H54 (cell line): ENCODE results near the gene AAMP.

Experiments
- DNase-seq: peaks from one replicate; pipeline ENCODE4 v3.0.0; 2011; ENCODE audit warnings: low spot score, mixed read lengths; ENCODE audit not compliant: insufficient read length
- FAIRE-seq: peaks from 3 replicates; lab custom pipeline; 2011; peaks lifted over from hg19 to GRCh38; lab: Jason Lieb, UNC
- POLR2A ChIP-seq: IDR thresholded peaks from 2 replicates; pipeline ENCODE4 v1.6.1; 2011; ENCODE audit warnings: low read depth, mild to moderate bottlenecking, low read length

The AAMP gene

DNA sequence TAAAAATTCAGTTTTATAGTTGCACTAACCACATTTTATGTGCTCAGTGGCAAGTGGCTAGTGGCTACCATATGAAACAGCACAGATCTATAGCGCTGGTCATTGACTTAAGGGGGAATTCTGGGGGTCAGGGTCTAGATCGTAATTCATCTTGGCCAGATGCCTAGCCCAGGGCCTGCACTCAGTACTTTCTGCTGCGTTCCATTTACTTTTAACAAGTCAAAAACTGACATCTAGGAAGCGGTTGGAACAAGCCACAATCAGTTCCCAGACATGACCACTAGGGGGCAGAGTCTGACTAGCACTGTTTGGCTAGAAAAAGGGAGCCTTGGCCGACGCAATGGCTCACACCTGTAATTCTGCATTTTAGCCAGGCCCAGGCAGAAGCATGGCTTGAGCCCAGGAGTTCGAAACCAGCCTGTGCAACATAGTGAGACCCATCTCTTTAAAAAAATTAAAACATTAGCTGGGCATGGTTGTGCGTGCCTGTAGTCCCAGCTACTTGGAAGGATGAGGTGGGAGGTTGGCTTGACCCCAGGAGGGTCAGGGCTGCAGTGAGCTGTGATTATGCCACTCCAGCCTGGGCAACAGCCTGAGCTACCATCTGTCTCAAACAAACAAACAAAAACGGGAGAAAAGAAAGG is 31.4 kb upstream of the AAMP start:
- no peak for FAIRE-seq
- peak; percentile 33 for DNase-seq
- TF ChIP-seq POLR2A: no peak

DNA sequence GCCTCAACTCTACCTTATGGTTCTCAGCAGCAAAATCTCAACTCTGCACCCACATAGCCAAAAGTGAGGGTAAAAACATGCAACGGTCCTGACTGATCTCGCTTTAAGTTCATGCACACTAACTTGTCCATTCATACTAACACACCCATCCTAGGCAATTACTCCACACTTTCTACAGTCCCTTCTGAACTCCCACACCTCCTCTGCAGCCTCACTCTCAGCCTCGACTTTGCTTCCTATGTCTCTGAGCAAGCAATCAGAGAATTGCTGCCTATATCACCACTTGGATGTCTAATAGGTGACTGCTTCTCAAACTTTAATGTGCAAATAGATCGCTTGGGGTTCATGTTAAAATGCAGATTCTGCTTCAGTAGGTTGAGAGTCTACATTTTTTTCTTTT is 30.2 kb upstream of the AAMP start:
- DNase-seq: no peak
- no peak for FAIRE-seq

DNA sequence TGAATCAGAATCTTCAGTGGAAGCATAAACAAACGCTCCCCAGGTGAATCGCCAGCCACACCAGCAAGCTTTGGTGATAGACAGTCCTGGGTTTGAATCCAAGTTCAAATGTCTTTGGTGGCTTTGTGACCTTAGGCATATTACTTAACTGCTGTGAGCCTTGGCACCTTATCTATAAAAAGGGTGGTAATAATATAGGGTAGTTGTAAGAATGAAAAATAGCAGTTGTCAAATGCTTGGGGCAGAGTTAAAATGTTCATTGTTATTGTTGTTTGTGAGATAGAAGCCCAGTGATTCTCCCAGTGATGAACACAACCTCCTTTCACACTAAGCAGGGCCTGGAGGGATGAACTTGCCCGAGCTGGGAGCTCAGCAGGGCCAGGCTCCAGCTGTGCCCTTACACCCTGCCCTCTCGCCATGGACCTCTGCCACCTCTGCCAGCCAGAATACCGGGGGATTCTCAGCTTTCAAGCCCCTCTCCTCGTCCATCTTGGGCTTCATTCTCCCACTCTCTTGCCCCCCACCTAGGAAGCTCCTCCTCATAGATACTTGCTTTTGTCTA is 28.5 kb upstream of the AAMP start:
- DNase-seq (no peak), FAIRE-seq (no peak)
- TF ChIP-seq POLR2A: no peak

More for the DNA sequence above, 30.2 kb upstream of the AAMP start:
- TF ChIP-seq POLR2A: no peak

DNA sequence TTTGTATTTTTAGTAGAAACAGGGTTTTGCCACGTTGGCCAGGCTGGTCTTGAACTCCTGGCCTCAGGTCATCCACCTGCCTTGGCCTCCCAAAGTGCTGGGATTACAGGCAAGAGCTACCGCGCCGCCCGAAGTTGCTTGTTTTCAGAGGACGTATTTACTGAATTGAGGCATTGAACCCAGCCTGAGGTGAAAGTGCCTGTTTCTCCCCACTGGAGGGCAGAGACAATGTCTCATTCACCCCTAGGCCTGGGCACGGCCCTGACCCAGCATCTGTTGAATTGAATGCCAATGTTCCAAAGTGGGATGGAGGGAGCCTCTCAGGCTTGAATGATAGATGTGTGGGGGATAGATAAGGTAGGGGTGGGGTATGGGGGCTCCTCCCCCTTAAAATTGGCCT is 26.9 kb upstream of the AAMP start:
- FAIRE-seq: no peak

DNA sequence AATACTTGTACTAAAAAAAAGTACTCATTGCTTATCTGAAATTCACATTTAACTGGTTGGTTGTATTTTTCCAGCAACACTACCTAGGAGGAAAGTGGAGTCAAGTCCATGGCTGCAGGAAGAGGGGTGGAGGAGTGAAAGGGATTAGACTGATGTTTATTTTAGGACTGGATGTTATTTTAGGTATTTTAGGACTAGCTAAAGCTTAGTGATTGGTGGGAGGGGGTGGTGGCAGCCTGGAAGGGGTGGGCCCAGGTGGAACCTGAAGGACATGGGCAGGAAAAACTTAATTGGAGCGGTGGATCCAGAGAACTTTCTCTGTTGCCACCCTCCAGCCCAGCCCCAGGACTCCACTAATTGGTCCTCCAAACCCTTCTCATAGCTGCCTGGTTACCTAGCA is 26.3 kb upstream of the AAMP start:
- no peak for FAIRE-seq

More for the DNA sequence above, 26.9 kb upstream of the AAMP start:
- TF ChIP-seq POLR2A: no peak
- DNase-seq: no peak

DNA sequence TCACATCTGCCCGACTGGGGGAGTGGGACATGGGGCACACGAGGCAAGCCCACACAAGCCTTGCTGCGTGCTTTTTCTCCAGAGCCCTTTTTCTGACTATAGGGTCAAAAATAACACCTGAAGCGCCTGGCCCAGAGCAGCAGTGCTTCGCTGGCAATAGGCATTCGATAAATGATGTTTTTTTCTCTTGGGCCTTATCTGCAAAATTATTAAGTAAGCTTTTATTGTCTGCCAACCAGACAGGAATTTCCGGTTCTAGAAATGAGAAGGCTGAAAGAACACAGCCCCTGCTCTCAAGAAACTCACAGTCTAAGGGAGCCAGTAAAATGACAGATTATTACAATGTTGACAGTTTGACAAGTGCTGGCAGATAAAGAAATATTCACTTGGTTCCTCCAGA is 25.1 kb upstream of the AAMP start:
- FAIRE-seq (no peak), DNase-seq (no peak)
- no peak for TF ChIP-seq POLR2A

More for the DNA sequence above, 26.3 kb upstream of the AAMP start:
- TF ChIP-seq POLR2A: no peak
- no peak for DNase-seq

DNA sequence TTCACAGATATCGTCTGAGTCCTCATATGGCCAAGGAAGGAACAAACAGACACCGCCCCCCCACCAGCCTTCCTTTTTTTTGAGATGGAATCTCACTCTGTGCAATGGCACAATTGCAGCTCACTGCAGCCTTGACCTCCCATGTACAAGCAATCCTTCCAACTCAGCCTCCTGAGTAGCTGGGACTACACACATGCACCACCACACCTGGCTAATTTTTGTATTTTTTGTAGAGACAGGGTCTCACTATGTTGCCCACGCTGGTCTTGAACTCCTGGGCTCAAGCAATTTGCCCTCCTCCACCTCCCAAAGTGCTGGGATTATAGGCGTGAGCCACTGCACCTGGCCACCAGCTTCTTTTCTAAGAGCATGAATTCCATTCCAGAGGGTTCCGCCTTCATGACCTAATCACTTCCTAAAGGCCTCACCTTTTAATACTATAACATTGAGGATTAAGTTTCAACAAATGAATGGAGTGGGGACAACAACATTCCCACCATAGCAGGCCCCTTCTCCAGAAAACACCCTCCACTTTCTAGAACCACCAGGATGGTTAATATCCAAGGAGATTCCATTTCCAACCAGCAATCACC is 24.6 kb upstream of the AAMP start:
- DNase-seq (no peak), FAIRE-seq (no peak)
- TF ChIP-seq POLR2A: no peak

DNA sequence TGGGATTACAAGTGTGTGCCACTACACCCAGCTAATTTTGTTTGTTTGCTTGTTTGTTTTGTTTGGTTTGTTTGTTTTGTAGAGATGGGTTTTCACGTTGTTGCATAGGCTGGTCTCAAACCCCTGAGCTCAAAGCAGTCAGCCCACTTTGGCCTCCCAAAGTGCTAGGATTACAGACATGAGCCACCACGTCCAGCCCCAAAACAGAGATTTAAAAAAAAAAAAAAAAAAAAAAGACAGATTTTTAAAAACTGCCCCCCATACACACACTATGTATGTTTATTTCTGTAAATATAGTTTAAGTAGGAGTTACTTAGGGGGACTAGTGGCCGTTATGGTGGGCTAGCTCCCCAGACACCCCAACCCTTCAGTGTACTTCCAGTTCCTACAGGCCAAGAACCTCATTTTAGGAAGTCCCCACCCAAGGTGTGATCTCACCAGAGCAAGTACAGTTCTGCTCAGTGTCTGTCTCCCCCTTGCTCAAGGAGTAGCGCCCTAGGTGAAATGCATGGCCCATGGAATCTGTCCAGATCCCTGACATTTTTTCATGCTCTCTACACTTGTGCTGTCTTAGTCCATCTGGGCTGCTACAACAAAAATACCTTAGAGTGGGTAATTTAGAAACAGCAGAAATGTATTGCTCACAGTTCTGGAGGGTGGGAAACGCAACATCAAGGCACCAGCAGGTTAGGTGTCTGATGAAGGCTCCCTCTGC is 23.9 kb upstream of the AAMP start:
- DNase-seq (no peak), FAIRE-seq (no peak)
- TF ChIP-seq POLR2A: no peak

DNA sequence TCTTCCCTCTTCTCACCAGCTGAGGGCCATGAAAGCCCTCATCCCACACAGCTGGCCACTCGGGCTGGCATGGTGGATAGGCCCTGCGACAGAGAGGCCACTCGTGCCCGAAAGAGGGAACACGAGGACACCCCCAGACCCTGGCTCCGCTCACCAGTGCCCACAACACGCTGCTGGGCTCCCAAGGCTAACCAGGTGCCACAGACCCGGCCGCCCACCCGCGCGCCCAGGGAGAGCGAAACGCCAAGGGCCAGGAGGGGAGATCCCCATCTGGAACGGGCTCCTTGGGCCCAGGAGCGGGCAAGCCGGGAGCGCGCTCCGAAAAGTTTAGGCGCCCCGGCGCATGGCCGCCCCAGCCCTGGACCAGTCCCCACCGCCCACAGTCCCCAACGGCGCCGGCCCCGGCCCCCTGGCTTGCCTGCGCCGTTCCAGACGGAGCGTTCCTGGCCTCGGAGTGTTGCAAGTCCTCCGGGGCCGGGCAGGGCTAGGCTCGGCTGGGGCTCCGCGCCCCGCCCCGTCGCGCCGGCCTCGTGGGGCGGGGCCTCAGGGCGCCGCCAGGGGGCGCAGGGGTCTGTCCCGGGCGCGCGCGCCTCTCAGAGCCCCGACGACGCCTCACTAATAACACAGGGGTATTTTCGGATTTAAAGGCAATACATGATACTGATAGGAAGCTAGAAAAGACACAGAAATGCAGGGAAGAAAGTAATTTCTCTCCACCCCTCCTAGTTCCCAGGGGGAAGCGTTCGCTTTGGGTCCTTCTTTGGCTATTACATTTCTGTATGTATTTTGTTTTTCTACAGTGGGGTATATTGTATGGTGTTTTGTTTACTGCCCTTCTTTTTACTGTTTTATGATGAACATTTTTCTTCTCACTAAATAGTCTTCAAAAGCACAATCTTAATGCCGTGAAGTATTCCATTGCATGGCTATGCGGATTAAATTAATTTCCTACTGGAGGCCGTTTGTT is 22.4 kb upstream of the AAMP start, which contains the start of gene TMBIM1:
TMBIM1 (minus strand) TSS at position 456 of the 967 bp plus-strand sequence. CDS start 10,362 bp downstream, outside the sequence.
- DNase-seq (peak; percentile 80), FAIRE-seq (no peak)
- peak; percentile 67 for TF ChIP-seq POLR2A

DNA sequence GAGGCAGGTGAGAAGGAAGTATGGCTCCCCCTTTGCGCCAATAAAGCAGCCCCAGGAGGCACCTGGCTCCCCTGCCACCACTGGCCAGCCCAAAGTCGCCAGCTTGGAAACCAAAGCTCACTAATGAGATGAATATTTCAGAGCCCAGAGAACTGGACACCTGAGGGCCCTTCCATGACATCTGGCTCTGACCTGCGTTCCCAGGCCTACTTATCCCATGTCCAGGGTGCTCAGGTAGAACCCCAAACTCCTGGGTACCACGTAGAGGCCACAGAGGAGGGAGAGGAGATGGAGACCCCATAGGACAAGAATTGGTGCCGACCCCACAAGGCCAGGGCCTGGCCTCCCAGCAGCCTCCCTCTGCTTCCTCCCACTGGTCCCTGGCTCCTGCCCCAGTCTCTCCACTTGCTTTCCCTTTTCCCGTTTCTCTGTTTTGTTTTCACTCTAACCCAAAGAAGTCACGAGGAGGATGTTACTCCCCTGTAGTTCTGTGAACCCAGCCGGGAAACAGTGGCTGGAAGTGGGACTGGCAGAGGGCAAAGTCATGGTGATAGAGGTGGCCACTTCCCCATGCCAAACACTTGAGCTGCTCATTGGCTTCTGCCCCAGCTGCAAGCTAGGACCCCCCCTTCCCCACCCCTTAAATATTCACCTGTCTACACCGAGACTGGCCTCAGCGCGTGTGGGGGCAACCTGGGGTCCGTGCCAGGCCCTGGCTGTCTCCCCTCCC is 21.5 kb upstream of the AAMP start:
- DNase-seq (no peak), FAIRE-seq (no peak)
- TF ChIP-seq POLR2A: no peak

DNA sequence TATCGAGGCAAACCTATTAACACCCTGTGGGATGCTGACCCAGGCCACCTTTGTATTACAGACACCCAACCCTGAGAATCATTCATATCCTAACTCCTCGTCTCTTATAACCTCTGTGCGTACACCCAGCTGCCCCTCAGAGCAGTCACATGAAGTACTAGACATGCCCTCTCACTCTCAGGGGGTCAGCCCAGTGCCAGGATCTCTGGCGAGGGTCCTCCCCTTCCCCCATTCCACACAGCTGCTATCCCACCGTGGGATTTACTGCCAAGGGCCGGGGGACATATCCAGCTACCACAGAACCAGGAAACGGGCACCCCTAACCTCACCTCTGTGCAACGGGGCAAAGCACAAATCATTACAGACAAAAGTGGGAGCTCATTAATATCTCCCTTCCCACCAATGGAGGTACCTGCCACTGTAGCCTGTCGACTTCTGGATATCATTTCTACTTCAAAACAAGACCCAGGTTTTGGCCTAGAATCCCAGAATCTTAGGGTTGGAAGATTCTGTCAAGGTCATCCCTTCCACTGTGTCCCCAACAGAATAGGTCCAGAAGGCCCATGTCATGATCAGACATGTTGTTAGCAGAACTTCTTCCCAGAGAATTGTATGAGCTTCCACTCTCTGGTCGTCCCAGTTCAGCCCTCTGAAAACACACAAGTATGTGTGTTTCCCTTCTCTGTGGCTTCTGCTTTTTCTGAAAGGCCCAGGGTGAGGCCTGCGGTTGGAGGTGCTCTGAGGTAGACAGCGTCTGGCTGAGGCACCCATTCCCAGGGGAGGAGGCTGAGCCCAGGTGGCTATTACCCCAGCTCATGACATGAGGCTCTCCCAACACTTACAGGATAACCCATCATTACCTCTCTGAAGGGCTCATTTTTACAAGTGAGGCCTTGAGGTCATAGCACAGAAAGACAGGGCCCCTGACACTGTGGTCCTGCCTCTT is 20.7 kb upstream of the AAMP start:
- FAIRE-seq (no peak), DNase-seq (no peak)
- TF ChIP-seq POLR2A: no peak

DNA sequence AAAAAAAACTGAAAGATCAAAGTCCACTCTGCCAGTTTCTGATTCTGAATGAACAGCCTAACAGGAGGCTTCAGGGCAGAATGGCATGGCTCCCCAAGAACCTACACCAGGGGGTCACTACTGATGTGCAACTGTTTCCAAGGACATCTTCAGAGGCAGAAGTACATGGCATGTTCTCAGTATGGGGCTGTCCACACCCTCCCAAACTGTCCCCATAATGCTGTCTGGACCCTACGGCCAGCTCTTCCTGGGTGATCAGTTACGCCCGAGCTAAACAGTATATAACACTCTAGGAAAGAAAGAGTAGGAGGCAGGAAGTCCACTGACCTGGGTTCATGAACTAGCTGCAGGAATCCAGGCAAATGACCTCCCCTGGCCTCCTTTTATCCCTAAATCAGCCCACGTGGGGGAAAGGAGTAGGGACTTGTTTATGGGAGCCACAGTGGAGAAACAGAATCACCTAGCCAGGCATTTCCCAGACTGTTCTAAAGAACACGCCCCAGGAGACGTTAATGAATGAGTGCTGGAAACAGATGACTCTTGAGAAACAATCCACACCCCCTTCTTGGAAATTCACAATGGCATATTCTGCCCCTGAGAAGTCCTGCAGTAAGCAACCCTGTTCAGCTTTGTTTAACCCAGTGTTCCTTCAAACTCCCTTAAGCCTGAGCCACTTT is 19.8 kb upstream of the AAMP start:
- FAIRE-seq (no peak), DNase-seq (no peak)
- TF ChIP-seq POLR2A: no peak
